Vagina (tissue), 2 donors: ENCODE results near the gene PSMC2.

Source experiments
- POLR2A ChIP-seq, 2 donors: fragments of 450-650 bp; IDR thresholded peaks; one replicate each; pipeline ENCODE4 v1.6.1; 2017; ENCODE audit warnings: antibody characterized with exemption in 2 of 2, mild to moderate bottlenecking in 2 of 2, moderate library complexity in 2 of 2
- POLR2AphosphoS5 ChIP-seq, 2 donors: sonication (generic); formaldehyde crosslinking; IDR thresholded peaks; one replicate each; pipeline ENCODE4 v1.9.0; 2017; ENCODE audit warnings: antibody characterized with exemption in 2 of 2, mild to moderate bottlenecking in 2 of 2, low read depth in 1 of 2; ENCODE audit not compliant: insufficient read depth in 1 of 2
- TF ChIP-seq, protein P1 (sequence below), 3 experiments: fragments of 450-650 bp in 2 of 3; fragments of 200-600 bp in 1 of 3; sonication (generic) in 1 of 3; IDR thresholded peaks; one replicate each; pipeline ENCODE4 v1.5.1; 2017 to 2019; ENCODE audit warnings: antibody characterized with exemption in 3 of 3, mild to moderate bottlenecking in 2 of 3, moderate library complexity in 2 of 3

DNA sequence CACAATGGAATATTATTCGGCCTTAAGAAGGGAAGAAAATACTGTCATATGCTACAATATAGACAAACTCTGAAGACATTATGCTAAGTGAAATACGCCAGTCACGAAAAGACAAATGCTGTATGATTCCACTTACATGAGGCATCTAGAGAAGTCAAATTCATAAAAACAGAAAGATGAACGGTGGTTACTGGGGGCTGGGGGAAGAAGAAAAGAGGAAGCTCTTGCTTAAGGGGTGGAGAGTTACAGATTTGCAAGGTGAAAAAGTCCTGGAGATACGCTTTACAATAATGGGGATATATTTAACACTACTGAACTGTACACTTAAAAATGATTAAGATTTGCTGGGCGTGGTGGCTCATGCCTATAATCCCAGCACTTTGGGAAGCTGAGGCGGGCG is 49.0 kb downstream of the PSMC2 start:
- TF ChIP-seq, protein P1, sequence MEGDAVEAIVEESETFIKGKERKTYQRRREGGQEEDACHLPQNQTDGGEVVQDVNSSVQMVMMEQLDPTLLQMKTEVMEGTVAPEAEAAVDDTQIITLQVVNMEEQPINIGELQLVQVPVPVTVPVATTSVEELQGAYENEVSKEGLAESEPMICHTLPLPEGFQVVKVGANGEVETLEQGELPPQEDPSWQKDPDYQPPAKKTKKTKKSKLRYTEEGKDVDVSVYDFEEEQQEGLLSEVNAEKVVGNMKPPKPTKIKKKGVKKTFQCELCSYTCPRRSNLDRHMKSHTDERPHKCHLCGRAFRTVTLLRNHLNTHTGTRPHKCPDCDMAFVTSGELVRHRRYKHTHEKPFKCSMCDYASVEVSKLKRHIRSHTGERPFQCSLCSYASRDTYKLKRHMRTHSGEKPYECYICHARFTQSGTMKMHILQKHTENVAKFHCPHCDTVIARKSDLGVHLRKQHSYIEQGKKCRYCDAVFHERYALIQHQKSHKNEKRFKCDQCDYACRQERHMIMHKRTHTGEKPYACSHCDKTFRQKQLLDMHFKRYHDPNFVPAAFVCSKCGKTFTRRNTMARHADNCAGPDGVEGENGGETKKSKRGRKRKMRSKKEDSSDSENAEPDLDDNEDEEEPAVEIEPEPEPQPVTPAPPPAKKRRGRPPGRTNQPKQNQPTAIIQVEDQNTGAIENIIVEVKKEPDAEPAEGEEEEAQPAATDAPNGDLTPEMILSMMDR (IDR thresholded peaks at IDR 0.05), result no peak
- TF ChIP-seq POLR2AphosphoS5 (IDR thresholded peaks at IDR 0.05; ENCODE audit: insufficient read depth in 1 of 2, low read depth in 1 of 2), result no peak
- no peak for TF ChIP-seq POLR2A (IDR thresholded peaks at IDR 0.05)
